Measurements from ENCODE around the gene MAPK4. TPM values are rescaled to one million over a fixed set of nuclear protein-coding genes. Genes with fewer than 3 reads are reported as not detected.

Gene MAPK4
- total RNA-seq, 1 donor = not detected

GRCh38 chr18:50578651-50579050 is 18.8 kb downstream of the MAPK4 start:
- no peak for DNase-seq (ENCODE audit: low read depth)
- no peak overlapping the region for H3K4me3 ChIP-seq (ENCODE audit: low read depth, low read length)
- TF ChIP-seq CTCF (IDR thresholded peaks at IDR 0.05; ENCODE audit: insufficient read depth, low read depth, low read length) = no peak

- no peak for DNase-seq (ENCODE audit: low read depth)
- TF ChIP-seq CTCF (IDR thresholded peaks at IDR 0.05; ENCODE audit: insufficient read depth, low read depth, low read length) = no peak
- no peak overlapping the region for H3K4me3 ChIP-seq (ENCODE audit: low read depth, low read length)
Observed at GRCh38 chr18:50579061-50579774, 19.3 kb downstream of the MAPK4 start.

GRCh38 chr18:50581517-50581916 is 21.6 kb downstream of the MAPK4 start:
- H3K4me3 ChIP-seq (ENCODE audit: low read depth, low read length) = no peak overlapping the region
- no peak for TF ChIP-seq CTCF (IDR thresholded peaks at IDR 0.05; ENCODE audit: insufficient read depth, low read depth, low read length)
- no peak for DNase-seq (ENCODE audit: low read depth)

- no peak overlapping the region for H3K4me3 ChIP-seq (ENCODE audit: low read depth, low read length)
- no peak for TF ChIP-seq CTCF (IDR thresholded peaks at IDR 0.05; ENCODE audit: insufficient read depth, low read depth, low read length)
- no peak for DNase-seq (ENCODE audit: low read depth)
Observed at GRCh38 chr18:50582500-50582899, 22.6 kb downstream of the MAPK4 start.

GRCh38 chr18:50586710-50587109 is 26.8 kb downstream of the MAPK4 start:
- no peak for DNase-seq (ENCODE audit: low read depth)
- TF ChIP-seq CTCF (IDR thresholded peaks at IDR 0.05; ENCODE audit: insufficient read depth, low read depth, low read length) = peak; percentile 19
- no peak overlapping the region for H3K4me3 ChIP-seq (ENCODE audit: low read depth, low read length)

- TF ChIP-seq CTCF (IDR thresholded peaks at IDR 0.05; ENCODE audit: insufficient read depth, low read depth, low read length) = no peak
- DNase-seq (ENCODE audit: low read depth) = no peak
- H3K4me3 ChIP-seq (ENCODE audit: low read depth, low read length) = no peak overlapping the region
Observed at GRCh38 chr18:50590593-50590992, 30.7 kb downstream of the MAPK4 start.

GRCh38 chr18:50594012-50594411 is 34.1 kb downstream of the MAPK4 start:
- no peak for DNase-seq (ENCODE audit: low read depth)
- no peak overlapping the region for H3K4me3 ChIP-seq (ENCODE audit: low read depth, low read length)
- TF ChIP-seq CTCF (IDR thresholded peaks at IDR 0.05; ENCODE audit: insufficient read depth, low read depth, low read length) = no peak
